Mucosa of descending colon (tissue), 3 donors: ENCODE measurements around the gene PEX10. TPM values are rescaled to one million over a fixed set of nuclear protein-coding genes. Genes with fewer than 3 reads are reported as not detected.

Experiments used
- ATAC-seq: fragments of 200-7000 bp; cut with Tn5 transposase; one replicate; pipeline ENCODE4 v1.9.1; 2020; ENCODE audit warnings: mild to moderate bottlenecking, moderate library complexity
- DNase-seq, 3 donors: peaks; one replicate each; pipeline ENCODE4 v3.0.0-alpha.2; 2020
- H3K36me3 ChIP-seq: fragments of 200-600 bp; one replicate; pipeline ENCODE4 v1.8.0; 2021; ENCODE audit warnings: low read depth, mild to moderate bottlenecking
- H3K4me1 ChIP-seq: fragments of 200-600 bp; one replicate; pipeline ENCODE4 v1.8.0; 2021; ENCODE audit warnings: low read depth, mild to moderate bottlenecking
- H3K4me3 ChIP-seq: fragments of 200-600 bp; one replicate; pipeline ENCODE4 v1.8.0; 2021; ENCODE audit warnings: mild to moderate bottlenecking
- H3K9me3 ChIP-seq: fragments of 200-600 bp; one replicate; pipeline ENCODE4 v1.8.0; 2021; ENCODE audit warnings: mild to moderate bottlenecking
- intact Hi-C, 2 donors: fragments of 100-400 bp; cut with DNase I in 1 of 2; cut with micrococcal nuclease in 1 of 2; formaldehyde crosslinking; loops; one replicate each; pipeline versions ENCODE4 v1.11.0 to v1.11.1; 2022; cut with DNase I, micrococcal nuclease
- total RNA-seq, 3 donors: library from RNA; stranded (reverse); fragmentation: NEBNext Ultra II Directional in 2 of 3; extraction: Animal tissue kit (Norgen Biotek cat#: 25700) in 2 of 3; gene quantifications; one replicate each; pipeline versions ENCODE4 v1.2.1 to v1.2.4, GENCODE V29; 2021 to 2023
- TF ChIP-seq, protein P1 (sequence below): fragments of 200-600 bp; IDR thresholded peaks from one replicate; pipeline ENCODE4 v1.8.0; 2022; ENCODE audit warnings: antibody characterized with exemption, mild to moderate bottlenecking
- donor health status: DM: no; HTN: no; CAD: no; lungs with moderate emphysema.
- donor health status: DM: no; HTN: no; CAD: no.
- donor health status: DM: no; HTN: yes; CAD: no.

PEX10 gene
- total RNA-seq, 3 donors from 2014 or later = 13.4 to 20.4 (median 18.4) TPM

DNA sequence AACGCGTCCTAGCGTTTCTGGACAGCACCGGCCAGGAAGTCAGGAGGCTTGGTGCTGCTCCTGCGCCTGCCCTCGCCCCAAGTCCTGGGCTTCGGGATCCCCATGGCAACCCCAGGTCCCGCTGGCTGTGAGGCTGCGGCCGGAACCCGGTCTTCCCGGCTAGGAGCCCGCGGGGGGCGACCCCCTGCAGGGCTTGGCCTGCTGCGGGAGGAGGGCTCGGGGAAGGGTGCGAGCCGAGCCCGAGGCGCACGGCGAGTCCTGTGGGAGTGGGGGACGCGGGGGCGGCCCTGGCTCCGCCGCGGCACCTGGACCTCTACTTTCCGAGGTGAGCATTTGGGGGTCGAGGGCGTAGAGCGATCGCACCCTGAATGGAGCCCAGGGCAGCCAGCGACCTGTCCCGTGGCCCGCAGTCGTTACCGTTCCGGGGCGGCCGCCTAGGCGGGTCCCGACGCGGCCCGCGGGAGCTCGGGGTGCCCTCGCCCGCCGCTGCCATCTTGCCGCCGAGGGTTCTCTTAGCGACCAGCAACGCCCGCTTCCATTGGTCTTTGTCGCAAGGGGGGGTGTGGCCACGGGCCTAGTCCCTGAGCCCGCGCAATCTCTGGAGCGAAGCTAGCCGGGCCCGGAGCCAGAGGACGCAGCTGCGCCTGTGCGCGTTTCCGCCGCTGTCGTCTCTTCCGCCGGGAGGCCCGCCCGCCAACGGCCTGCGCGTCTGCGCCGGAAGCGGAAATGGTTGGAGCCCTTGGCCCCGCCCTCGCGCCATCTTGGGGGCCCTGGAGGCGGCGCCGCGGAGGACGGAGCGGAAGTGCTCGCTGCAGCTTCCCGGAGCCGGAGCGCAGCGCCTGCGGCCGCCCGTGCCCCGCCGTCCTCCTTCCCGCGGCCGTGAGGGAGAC is 21.1 kb downstream of the PEX10 start, which contains the start of the genes MORN1 and RER1:
TSS of gene MORN1 (minus strand) at position 514 of the 890 bp plus-strand sequence. CDS start at position 493, 21 bp downstream.
TSS of gene RER1 (plus strand) at position 801 of the 890 bp plus-strand sequence. CDS start 3,950 bp downstream, outside the sequence.
- Histone ChIP-seq H3K9me3 (no peaks in the 10 kb centered on the region), H3K36me3 (no peaks in the 10 kb centered on the region), H3K4me1 (peaks cover 28% of the 10 kb centered on the region), H3K4me3 (peak within 1 kb of the TSS; percentile 87)
- ATAC-seq (peak; percentile 96), DNase-seq (peak; percentile 99 to 100 (median 100))
- TF ChIP-seq, protein P1, sequence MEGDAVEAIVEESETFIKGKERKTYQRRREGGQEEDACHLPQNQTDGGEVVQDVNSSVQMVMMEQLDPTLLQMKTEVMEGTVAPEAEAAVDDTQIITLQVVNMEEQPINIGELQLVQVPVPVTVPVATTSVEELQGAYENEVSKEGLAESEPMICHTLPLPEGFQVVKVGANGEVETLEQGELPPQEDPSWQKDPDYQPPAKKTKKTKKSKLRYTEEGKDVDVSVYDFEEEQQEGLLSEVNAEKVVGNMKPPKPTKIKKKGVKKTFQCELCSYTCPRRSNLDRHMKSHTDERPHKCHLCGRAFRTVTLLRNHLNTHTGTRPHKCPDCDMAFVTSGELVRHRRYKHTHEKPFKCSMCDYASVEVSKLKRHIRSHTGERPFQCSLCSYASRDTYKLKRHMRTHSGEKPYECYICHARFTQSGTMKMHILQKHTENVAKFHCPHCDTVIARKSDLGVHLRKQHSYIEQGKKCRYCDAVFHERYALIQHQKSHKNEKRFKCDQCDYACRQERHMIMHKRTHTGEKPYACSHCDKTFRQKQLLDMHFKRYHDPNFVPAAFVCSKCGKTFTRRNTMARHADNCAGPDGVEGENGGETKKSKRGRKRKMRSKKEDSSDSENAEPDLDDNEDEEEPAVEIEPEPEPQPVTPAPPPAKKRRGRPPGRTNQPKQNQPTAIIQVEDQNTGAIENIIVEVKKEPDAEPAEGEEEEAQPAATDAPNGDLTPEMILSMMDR = no peak
- intact Hi-C loops = no loop called here

DNA sequence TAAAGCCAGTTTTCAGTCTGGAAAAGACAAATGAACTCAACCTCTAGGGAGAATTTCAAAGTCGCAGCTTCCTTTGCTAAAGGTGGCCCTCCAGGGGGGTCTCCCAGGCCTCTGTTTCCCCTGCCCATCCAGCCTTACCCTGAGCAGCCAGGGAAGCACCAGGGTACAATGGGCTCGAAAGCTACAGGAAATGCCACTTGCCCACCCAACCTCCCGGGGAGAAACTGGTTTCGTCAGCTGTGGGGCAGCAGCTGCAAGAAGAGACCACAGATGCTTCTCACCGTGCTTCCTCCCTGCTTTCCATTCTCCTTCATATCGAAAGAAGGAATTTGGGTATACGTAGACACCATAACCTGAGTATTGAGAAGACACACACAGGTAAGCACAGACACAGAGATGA is 22.7 kb downstream of the PEX10 start:
- Histone ChIP-seq H3K4me1 (peaks cover 28% of the 10 kb centered on the region), H3K4me3 (no peak overlapping the region), H3K36me3 (no peaks in the 10 kb centered on the region), H3K9me3 (no peaks in the 10 kb centered on the region)
- ATAC-seq = no peak
- DNase-seq = peak in 1 of 3 donors; percentile 17
- TF ChIP-seq, protein P1 = no peak
- intact Hi-C loops = no loop called here

DNA sequence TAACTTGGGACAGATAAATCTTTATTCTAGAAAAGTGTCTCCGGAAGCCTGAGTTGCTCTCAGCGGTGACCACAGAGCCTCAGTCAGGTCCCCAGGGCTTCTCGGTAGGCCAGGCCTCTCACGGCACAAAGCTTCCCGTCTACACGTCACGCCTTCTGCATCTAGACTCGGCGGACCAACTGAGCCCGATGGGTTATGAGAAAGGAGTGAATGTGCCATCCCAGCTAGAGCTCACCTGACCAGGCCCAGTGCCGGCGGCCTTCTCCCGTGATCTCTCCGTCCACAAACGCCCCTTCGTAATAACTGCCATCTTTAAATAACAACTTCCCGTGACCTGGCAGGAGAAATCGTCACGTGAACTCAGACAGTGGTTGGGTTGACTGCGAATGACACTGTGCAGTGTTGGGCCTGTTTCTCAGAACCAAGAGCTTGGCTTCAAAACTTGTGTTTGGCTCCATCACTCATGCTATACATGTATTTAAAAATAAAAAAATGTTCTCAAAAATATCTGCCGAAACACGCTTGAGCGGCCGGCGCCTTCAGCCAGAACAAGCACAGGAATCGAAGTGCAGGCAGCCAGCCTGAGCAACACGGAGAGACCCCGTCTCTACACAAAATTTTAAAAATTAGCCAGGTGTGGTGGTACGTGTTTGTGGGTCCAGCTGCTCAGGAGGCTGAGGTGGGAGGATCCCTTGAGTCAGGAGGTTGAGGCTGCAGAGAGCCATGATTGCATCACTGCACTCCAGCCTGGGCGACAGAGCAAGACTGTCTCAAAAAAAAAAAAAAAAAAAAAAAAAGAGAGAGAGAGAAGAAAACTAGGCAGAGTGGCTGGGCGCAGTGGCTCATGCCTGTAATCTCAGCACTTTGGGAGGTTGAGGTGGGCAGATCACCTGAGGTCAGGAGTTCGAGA is 24.1 kb downstream of the PEX10 start:
- Histone ChIP-seq H3K4me1 (peaks cover 21% of the 10 kb centered on the region), H3K9me3 (no peaks in the 10 kb centered on the region), H3K36me3 (no peaks in the 10 kb centered on the region), H3K4me3 (no peak overlapping the region)
- TF ChIP-seq, protein P1 = no peak
- no peak for ATAC-seq
- intact Hi-C loops = no loop called here
- DNase-seq = peak in 2 of 3 donors; percentile 19 to 56

DNA sequence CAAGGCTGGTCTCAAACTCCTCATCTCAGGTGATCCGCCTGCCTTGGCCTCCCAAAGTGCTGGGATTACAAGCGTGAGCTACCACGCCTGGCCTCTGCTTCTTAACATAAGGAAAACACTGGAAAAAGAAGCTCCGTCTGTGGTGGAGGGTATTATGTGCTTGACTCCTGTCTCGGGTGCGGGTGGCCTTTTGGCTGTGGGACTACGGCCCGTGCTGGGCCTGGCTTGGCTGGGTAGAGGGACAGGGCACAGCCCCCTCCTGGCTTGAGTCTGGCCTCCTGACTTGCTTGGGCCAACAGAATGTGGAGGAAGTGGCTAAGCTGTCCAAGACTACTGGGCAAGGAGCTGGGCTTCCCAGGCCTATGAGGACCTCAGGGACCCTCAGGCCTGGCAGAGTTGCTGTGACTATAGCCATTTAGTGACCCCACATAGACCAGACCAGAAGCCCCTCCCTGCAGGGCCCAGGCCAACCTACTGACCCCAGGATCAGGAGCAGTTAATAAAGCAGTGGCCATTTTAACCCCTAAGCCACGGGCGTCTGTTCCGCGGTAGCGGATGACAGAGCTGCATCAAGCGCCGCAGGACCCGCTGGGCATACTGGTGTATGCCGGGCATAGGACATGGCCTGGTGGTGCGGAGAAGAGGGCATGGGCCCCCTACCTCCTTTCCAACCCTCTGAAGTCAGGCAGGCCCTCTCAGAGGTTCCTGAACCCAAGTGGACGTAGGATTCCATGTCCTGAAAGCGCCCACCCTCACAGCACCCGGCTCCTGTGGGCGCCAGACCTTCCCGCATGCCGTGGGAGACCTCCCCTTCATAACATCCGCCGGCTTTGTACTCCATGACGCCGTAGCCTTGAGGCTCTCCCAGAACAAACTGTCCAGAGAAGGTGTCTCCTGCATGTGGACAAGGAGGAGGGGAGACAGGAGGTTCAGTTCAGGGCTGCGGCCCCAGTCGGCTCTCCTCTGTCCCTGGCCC is 25.4 kb downstream of the PEX10 start:
- intact Hi-C loops = no loop called here
- Histone ChIP-seq H3K9me3 (no peaks in the 10 kb centered on the region), H3K36me3 (no peaks in the 10 kb centered on the region), H3K4me1 (peaks cover 10% of the 10 kb centered on the region), H3K4me3 (no peak overlapping the region)
- TF ChIP-seq, protein P1 = no peak
- ATAC-seq (no peak), DNase-seq (peak in 2 of 3 donors; percentile 24 to 47)
